Gastroesophageal sphincter (tissue), 4 donors: ENCODE measurements around the gene PLCL1. TPM values are rescaled to one million over a fixed set of nuclear protein-coding genes. Genes with fewer than 3 reads are reported as not detected.

Experiments
- ATAC-seq: fragments of 150-250 bp; one replicate; pipeline ENCODE4 v1.9.1; 2016; ENCODE audit warnings: mild to moderate bottlenecking, moderate library complexity
- H3K27ac ChIP-seq, 4 donors: fragments of 200-600 bp; sonication (generic) in 3 of 4; 1 replicate in 3 of 4; 2 replicates in 1 of 4; pipeline ENCODE4 v1.5.1; 2016 to 2019
- H3K27me3 ChIP-seq: fragments of 200-600 bp; sonication (generic); one replicate; pipeline ENCODE4 v1.5.1; 2019
- H3K36me3 ChIP-seq, 2 donors: fragments of 200-600 bp; sonication (generic); one replicate each; pipeline ENCODE4 v1.5.1; 2019; ENCODE audit warnings: control low read depth in 1 of 2
- H3K4me1 ChIP-seq, 3 donors: fragments of 200-600 bp; sonication (generic); 1 replicate in 2 of 3; 2 replicates in 1 of 3; pipeline ENCODE4 v1.5.1; 2016 to 2019; ENCODE audit warnings: control low read depth in 2 of 3
- H3K4me3 ChIP-seq, 2 donors: fragments of 200-600 bp; sonication (generic); one replicate each; pipeline ENCODE4 v1.5.1; 2019; ENCODE audit warnings: mild to moderate bottlenecking in 1 of 2, moderate library complexity in 1 of 2
- H3K9me3 ChIP-seq, 3 donors: fragments of 200-600 bp; sonication (generic); one replicate each; pipeline ENCODE4 v1.5.1; 2017 to 2019; ENCODE audit warnings: control low read depth in 2 of 3
- CTCF ChIP-seq, 4 experiments: fragments of 200-600 bp in 2 of 4; fragments of 450-650 bp in 2 of 4; sonication (generic) in 1 of 4; IDR thresholded peaks; one replicate each; pipeline ENCODE4 v1.5.1; 2017 to 2019; ENCODE audit warnings: antibody characterized with exemption in 4 of 4, mild to moderate bottlenecking in 2 of 4, moderate library complexity in 2 of 4
- EP300 ChIP-seq: sonication (generic); formaldehyde crosslinking; IDR thresholded peaks from one replicate; pipeline ENCODE4 v1.6.1; 2017; ENCODE audit warnings: antibody characterized with exemption, mild to moderate bottlenecking
- POLR2A ChIP-seq, 2 donors: fragments of 450-650 bp; IDR thresholded peaks; one replicate each; pipeline ENCODE4 v1.6.1; 2017; ENCODE audit warnings: antibody characterized with exemption in 2 of 2, mild to moderate bottlenecking in 2 of 2, moderate library complexity in 1 of 2
- POLR2AphosphoS5 ChIP-seq: sonication (generic); formaldehyde crosslinking; IDR thresholded peaks from one replicate; pipeline ENCODE4 v1.6.1; 2017; ENCODE audit warnings: antibody characterized with exemption
- WGBS, 2 donors: methylation state at CpG; one replicate each; pipeline ENCODE4 v1.1.5; 2018; ENCODE audit warnings: low coverage in 1 of 2; 5-methylcytosine and 5-hydroxymethylcytosine counted together
- total RNA-seq, 4 donors: library from RNA; depleted of rRNA; stranded (reverse); fragments of >200 nt; gene quantifications; one replicate each; pipeline ENCODE4 v1.1.0, GENCODE V29; 2016

PLCL1 gene
- total RNA-seq, 4 donors from 2014 or later: 23.4 to 89.2 (median 47.4) TPM

GRCh38 chr2:198060277-198060676 lies 255.9 kb downstream of the PLCL1 start:
- no peak for ATAC-seq
- 50 to 58% methylated on average over 2 of the region's 2 CpGs for WGBS, 2 donors

GRCh38 chr2:198062826-198063225 lies 258.4 kb downstream of the PLCL1 start:
- Histone ChIP-seq H3K27ac (no peak overlapping the region), H3K36me3 (no peaks in the 10 kb centered on the region), H3K4me1 (peaks cover 0 to 6% (median 0%) of the 10 kb centered on the region in 3 donors), H3K27me3 (no peaks in the 10 kb centered on the region), H3K4me3 (no peak overlapping the region), H3K9me3 (no peaks in the 10 kb centered on the region)
- no peak for TF ChIP-seq CTCF (IDR thresholded peaks at IDR 0.05)
- no peak for TF ChIP-seq EP300
- no peak for TF ChIP-seq POLR2AphosphoS5
- TF ChIP-seq POLR2A (IDR thresholded peaks at IDR 0.05): no peak
- ATAC-seq: no peak

More at GRCh38 chr2:198060277-198060676, 255.9 kb downstream of the PLCL1 start:
- peaks cover 0 to 12% (median 0%) of the 10 kb centered on the region in 3 donors for H3K4me1 ChIP-seq
- no peak overlapping the region for H3K27ac ChIP-seq
- no peaks in the 10 kb centered on the region for H3K36me3 ChIP-seq
- no peaks in the 10 kb centered on the region for H3K9me3 ChIP-seq
- no peaks in the 10 kb centered on the region for H3K27me3 ChIP-seq
- H3K4me3 ChIP-seq: no peak overlapping the region
- TF ChIP-seq EP300: no peak
- TF ChIP-seq CTCF (IDR thresholded peaks at IDR 0.05): no peak
- TF ChIP-seq POLR2AphosphoS5: no peak
- TF ChIP-seq POLR2A (IDR thresholded peaks at IDR 0.05): no peak

GRCh38 chr2:198063242-198063641 lies 258.8 kb downstream of the PLCL1 start:
- no peaks in the 10 kb centered on the region for H3K36me3 ChIP-seq
- H3K4me3 ChIP-seq: no peak overlapping the region
- no peak overlapping the region for H3K27ac ChIP-seq
- H3K9me3 ChIP-seq: no peaks in the 10 kb centered on the region
- WGBS, 2 donors: 85 to 93% methylated on average over 1 of the region's 1 CpG
- no peak for ATAC-seq
- H3K4me1 ChIP-seq: peaks cover 0 to 6% (median 0%) of the 10 kb centered on the region in 3 donors
- no peaks in the 10 kb centered on the region for H3K27me3 ChIP-seq
- TF ChIP-seq POLR2AphosphoS5 (no peak), POLR2A (IDR thresholded peaks at IDR 0.05) (no peak), EP300 (no peak), CTCF (IDR thresholded peaks at IDR 0.05) (no peak)

- TF ChIP-seq EP300 (no peak), CTCF (IDR thresholded peaks at IDR 0.05) (no peak), POLR2AphosphoS5 (no peak), POLR2A (IDR thresholded peaks at IDR 0.05) (no peak)
- WGBS, 2 donors: 33 to 67% methylated on average over 1 of the region's 1 CpG
- Histone ChIP-seq H3K27ac (no peak overlapping the region), H3K36me3 (no peaks in the 10 kb centered on the region), H3K27me3 (no peaks in the 10 kb centered on the region), H3K9me3 (no peaks in the 10 kb centered on the region), H3K4me1 (peaks cover 0 to 6% (median 0%) of the 10 kb centered on the region in 3 donors), H3K4me3 (no peak overlapping the region)
- ATAC-seq: no peak
Observed at GRCh38 chr2:198065322-198065721, 260.9 kb downstream of the PLCL1 start.

GRCh38 chr2:198066597-198066996 lies 262.2 kb downstream of the PLCL1 start:
- Histone ChIP-seq H3K27ac (no peak overlapping the region), H3K36me3 (no peaks in the 10 kb centered on the region), H3K4me1 (peaks cover 0 to 6% (median 0%) of the 10 kb centered on the region in 3 donors), H3K9me3 (no peaks in the 10 kb centered on the region), H3K4me3 (no peak overlapping the region), H3K27me3 (no peaks in the 10 kb centered on the region)
- TF ChIP-seq POLR2A (IDR thresholded peaks at IDR 0.05): no peak
- no peak for TF ChIP-seq CTCF (IDR thresholded peaks at IDR 0.05)
- WGBS, 2 donors: 94 to 100% methylated on average over 2 of the region's 2 CpGs
- no peak for ATAC-seq
